Pons (tissue), 1 donor: Measurements from ENCODE around the gene CR1.
A peak's percentile ranks its signal among the peaks of the same experiment; 100 is the strongest.
"Not testable (repeated sequence)": the region's sequence is repeated elsewhere in the genome, so short reads cannot be mapped to it uniquely, and the experiment has no call there.

Experiments used
- DNase-seq: peaks from one replicate; pipeline ENCODE4 v3.0.0-alpha.2; 2016; ENCODE audit warnings: low spot score

CR1 gene

DNA sequence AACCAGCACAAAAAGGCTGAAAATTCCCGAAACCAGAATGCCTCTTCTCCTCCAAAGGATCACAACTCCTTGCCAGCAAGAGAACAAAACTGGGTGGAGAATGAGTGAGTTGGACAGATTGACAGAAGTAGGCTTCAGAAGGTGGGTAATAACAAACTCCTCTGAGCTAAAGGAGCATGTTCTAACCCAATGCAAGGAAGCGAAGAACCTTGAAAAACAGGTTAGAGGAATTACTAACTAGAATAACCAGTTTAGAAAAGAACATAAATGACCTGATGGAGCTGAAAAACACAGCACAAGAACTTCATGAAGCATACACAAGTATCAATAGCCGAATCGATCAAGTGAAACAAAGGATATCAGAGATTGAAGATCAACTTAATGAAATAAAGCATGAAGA, 93.5 kb downstream of the CR1 start:
- not testable (repeated sequence) for DNase-seq

DNA sequence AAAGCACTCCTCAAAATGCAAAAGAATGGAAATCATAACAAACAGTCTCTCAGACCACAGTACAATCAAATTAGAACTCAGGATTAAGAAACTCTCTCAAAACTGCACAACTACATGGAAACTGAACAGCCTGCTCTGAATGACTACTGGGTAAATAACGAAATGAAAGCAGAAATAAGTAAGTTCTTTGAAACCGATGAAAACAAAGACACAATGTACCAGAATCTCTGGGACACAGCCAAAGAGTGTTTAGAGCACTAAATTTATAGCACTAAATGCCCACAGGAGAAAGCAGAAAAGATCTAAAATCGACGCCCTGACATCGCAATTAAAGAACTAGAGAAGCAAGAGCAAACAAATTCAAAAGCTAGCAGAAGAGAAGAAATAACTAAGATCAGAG, 95.2 kb downstream of the CR1 start:
- peak; percentile 74 for DNase-seq

DNA sequence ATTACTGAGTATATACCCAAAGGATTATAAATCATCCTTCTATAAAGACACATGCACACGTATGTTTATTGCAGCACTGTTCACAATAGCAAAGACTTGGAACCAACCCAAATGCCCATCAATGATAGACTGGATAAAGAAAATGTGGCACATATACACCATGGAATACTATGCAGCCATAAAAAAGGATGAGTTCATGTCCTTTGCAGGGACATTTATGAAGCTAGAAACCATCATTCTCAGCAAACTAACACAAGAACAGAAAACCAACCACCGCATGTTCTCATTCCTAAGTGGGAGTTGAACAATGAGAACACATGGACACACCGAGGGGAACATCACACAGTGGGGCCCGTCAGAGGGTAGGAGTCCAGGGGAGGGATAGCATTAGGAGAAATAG, 98.1 kb downstream of the CR1 start:
- DNase-seq: not testable (repeated sequence)

DNA sequence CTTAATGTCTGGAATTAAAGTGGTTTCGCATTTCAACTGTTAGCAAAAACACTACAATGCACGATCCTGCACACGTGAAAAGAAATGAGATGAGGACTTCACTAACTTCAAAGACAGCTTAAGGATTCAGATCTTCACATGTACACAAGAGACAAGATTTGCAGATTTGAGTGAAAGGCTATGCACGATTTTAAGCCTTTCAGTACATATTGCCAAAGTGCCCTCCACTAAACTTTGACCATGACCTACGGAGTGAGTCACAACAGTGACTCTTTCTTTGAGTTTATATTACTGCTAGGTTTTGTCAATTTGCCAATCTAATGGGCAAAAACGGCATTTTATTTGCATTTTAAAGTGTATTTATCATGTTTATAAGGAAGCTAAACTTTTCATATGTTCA, 107.8 kb downstream of the CR1 start:
- DNase-seq: no peak

DNA sequence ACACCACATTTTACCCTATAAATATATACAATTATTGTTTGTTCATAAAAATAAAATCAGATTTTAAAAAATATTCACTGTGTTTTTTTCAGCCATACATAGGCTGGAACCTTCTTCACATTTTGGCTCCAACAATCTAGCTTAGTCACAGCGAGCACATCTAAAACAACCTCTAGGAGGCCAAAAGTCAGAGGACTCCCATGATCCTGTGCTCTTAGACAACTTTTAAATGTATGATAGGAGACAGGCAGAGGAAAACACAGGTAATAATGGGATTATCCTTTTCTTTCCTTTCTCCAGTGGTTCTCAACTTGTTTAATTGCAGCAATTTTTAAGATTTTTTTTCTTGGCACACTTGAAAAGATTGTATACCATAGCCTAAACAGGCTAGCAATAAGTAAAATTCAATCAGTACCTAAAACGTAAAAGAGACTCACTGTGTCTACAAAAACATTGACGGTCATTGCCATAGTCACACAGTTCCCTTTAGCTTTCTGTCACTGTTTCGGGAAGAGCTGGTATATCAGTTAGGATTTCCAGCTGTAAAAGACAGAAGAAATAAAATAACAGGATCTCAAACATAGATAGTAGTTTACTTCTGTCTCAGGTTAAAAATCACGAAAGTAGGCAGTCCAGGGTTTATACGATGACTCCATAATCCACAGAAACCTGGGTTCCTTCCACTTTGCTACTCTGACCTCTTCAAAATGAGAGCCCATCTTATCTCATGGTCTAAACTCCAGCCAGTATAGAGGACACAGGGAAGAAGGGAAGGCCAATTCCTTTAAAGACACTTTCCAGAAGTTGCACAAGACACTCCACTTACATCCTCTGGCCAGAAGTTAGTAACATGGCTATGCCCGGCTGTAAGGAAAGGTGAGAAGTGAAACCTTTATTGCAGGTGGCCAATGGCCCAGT, 109.7 kb downstream of the CR1 start:
- no peak for DNase-seq

DNA sequence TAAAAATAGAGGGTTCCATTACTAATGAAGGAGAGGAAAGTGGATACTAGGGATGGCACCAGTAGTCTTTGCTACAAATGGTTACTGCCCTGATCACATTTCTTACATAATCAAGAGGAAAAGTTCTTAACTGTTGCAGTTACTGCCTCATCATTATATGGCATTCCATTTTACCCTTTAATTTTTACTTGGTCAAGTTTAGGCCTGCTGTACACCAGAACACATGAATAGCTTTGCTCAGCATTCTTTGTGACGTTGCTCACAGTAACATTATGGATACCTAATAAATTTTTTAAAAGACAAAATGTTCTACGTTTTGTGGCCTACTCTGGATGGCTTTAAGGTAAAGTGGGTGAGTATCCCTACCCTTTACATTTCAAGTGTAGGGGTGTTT, 110.4 kb downstream of the CR1 start:
- DNase-seq: no peak

DNA sequence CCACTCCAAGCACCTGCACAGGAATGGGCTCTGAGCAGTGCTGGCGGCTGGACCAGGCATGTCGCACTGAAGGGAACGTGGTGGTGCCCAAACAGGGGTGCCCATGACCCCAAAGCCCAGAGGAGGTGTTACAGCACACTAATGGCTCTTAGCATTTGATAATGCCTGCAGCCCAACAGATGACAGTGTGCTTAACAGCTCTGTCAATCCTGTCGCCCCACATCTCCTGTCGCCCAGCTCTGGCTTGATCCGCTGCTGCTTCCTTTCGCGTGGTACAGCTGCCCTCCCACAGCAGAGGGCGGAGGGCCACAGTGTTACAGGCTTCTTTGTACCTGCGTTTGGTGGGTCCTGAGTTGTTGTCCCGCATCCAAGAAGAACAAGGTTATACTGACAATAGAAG, 116.8 kb downstream of the CR1 start:
- DNase-seq: no peak

DNA sequence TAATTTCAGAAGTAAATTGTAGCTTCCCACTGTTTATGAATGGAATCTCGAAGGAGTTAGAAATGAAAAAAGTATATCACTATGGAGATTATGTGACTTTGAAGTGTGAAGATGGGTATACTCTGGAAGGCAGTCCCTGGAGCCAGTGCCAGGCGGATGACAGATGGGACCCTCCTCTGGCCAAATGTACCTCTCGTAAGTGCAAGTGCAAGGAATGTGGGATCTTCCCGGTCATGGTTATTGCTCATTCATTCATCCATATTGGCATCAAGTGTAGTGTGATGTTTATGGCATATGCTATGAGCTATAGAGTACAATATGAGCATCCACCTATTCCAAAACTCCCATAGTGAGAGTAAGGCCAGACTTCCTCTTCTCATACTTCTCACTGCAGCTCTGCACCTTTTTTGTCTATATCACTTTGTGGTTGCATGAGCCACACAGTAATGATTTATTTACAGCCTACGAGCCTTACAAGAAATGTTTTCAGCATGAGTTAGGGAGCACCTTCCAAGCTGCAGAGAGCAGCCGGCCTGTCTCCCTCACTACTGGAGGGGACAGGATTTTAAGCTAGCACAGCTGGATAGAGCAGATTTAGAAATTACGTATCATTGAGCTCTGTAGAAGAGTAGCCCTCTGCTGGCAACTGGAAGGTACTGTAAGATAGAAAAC, 124.0 kb downstream of the CR1 start:
- peak; percentile 66 for DNase-seq

DNA sequence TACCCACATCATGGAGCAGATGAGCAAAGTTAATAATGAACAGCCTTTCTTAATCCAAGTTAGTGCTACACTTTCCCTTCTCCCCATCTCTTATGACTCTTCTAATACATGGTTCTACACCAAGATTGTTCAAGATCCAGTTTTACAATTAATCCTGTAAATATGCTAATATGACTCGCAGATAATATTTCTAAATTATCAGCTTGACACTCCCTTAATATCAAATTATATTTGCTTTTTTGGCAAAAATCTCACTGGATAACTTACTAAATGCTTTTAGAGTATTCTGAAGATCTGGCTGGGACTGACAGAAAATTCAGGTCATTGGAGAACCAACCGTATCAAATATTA, 124.6 kb downstream of the CR1 start:
- DNase-seq: no peak

DNA sequence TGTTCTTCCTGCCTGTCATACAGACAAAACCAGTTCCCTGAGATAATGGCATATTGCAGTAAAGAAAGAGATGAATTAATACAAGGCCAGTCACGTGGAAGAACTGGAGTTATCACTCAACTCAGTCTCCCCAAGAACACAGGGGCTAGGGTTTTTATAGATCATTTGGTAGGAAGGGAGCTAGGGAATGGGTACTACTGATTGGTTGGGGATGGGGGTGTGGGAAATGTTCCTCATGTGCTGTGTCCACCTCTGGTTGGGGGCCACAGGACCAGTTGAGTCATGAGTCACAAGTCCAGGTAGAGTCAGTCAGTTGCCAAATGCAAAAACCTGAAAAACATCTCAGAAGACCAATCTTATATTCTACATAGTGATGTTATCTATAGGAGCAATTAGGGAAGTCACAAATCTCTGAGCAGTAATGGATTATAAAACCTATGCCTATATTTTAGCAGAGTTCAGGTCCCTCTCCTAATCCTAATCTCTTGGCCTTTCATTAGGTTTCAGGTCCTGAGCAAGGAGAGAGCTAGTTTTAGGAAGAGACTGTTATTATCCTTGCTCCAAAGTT, 129.6 kb downstream of the CR1 start:
- DNase-seq: not testable (repeated sequence)

DNA sequence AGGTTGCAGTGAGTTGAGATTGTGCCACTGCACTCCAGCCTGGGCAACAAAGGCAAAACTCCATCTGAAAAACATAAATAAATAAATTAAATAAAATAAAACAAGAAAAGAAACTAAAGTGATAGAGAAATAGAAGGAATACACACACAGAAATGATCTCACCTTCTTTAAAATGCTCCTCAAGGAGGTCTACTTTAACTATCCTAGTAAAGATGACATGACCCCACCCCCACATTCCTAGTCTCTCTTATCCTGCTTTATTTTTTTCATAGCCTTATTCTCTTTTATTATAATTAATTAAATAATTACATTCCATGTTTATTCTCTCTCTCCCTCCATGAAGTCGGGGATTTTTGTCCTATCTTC, 131.0 kb downstream of the CR1 start:
- DNase-seq: no peak

DNA sequence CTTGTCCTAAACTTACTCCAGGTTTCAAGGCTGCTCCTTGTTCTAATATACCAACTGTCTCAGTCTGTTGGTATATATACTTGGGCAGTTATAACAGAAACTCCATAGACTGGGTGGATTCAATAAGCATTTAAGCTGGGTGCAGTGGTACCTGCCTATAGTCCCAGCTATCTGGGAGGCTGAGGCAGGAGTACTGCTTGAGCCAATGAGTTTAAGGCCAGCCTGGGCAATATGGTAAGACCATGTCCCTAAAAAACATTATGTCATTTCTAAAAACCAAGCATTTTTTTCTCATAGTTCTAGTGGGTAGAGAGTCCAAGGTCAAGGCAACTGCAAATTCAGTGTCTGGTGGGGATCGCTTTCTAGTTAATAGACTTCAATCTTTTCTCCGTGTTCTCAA, 131.5 kb downstream of the CR1 start:
- DNase-seq: no peak

DNA sequence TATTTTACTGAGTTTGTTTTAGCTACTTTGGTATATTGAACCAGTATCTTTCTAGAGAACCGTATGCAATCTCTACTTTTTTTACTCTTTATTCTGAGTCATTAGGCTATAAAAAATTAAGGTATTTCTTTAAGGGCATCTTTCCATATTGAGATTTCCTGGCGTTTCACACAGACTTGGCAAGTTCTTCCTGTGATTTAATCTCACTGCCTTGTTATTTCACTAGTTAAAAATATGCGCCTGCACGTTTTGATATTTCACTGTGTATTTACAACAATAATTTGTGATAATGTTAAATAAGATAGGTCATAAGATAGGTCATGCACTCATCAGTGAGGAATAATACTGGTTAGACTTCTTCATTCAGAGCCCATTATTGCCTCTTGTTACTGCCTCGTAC, 132.8 kb downstream of the CR1 start:
- DNase-seq: peak; percentile 9

DNA sequence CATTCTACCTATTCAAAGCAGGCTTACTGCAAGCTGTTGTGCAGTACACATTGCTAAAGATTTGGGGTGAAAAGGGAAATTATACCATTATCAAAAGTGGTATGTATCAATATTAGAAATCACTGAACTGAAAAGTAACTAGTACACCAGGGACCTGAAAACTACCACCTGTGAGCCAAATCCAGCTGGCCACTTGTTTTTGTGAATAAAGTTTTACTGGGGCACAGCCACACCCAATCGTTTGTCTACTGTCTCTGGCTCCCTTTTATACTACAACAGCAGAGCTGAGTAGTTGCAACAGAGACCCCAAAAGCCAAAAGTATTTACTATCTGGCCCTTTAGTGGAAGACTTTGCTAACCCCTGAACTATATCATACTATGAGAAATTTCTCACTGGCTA, 135.2 kb downstream of the CR1 start:
- no peak for DNase-seq

DNA sequence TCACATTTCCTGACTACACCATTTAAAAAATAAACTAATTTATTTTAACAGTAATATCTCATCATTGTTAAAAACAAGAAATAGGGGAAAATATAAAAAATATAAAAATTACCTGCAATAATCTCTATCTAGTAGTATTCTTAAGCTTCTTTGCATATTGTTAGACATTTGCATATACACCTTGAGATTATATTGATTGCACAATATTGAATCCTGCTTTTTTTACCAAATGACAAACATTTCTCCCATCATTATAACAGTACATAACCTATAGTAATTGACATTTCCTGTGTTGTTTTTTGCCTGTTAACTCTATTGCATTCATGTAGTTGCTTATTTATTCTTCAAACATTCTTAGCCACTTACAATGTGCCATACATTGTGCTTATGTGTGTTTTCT, 137.3 kb downstream of the CR1 start:
- no peak for DNase-seq

DNA sequence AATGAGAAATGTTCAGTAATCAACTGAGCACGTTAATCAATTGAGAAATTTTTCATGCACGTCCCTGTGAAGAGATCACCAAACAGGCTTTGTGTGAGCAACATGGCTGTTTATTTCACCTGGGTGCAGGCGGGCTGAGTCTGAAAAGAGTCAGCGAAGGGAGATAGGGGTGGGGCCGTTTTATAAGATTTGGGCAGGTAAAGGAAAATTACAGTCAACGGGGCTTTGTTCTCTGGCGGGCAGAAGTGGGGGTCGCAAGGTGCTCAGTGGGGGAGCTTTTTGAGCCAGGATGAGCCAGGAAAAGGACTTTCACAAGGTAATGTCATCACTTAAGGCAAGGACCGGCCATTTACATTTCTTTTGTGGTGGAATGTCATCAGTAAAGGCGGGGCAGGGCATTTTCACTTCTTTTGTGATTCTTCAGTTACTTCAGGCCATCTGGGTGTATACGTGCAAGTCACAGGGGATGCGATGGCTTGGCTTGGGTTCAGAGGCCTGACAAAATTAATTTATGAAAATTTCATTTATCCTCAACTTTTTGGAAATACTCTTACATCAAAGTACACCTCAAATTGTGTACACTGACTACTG, 137.8 kb downstream of the CR1 start:
- not testable (repeated sequence) for DNase-seq

DNA sequence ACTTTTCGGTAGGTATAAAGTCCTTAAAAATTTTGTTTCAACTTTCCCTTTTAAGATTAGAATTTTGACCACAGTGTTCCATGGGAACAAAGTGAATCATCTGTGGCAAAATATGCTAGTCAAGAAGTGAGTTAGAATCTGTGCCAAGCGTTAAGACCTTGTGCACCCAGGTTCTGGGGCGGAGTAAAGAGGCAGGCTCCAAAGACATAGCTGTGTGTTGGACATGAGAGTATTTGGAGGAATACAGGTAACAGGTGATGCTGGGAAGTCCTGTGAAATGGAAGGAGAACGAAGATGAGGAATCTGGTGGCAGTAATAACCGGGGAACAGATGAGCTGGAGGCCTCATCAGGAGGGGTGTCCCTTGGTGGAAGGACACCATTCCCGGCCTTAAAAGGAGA, 138.3 kb downstream of the CR1 start:
- DNase-seq: not testable (repeated sequence)

DNA sequence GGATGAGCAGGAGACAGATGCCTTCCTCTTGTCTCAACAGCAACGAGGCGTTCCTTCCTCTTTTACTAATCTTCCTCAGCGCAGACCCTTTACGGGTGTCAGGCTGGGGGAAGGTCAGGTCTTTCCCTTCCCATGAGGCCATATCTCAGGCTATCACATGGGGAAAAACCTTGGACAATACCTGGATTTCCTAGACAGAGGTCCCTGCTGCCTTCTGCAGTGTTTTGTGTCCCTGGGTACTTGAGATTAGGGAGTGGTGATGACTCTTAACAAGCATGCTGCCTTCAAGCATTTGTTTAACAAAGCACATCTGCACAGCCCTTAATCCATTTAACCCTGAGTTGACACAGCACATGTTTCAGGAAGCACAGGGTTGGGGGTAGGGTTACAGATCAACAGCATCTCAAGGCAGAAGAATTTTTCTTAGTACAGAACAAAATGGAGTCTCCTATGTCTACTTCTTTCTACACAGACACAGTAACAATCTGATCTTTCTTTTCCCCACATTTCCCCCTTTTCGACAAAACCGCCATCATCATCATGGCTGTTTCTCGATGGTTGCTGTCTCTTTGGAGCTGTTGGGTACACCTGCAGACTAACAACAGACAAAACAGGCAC, 139.7 kb downstream of the CR1 start:
- DNase-seq: not testable (repeated sequence)

DNA sequence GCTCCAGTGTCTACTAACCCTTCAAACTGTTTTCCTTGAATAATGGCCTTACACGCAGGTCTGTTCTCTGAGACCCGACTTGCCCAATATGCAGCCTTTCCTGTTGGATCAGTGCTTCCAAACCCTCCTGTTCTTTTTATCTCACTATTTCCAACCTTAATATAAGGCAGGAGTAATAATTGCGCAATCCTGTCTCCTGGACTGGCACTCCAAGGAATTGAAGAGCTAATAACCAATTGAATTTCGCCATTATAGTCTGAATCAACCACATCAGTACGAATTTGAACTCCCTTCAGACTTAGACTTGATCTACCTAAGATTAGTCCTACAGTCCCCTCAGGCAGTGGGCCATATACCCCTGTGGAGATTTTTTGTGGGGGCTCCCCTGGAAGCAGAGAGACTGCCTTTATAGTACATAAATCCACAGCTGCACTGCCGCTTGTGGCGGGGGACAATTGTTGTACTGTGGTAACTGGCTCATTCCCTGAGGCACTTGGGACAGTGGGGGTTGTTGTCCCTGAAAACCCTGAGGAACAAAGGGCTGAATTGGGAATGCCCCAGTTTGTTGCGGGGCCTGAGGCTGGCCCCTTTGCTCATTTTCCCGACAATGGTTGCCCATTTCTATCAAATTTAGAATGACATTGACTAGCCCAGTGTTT, 142.7 kb downstream of the CR1 start:
- DNase-seq: peak; percentile 61

DNA sequence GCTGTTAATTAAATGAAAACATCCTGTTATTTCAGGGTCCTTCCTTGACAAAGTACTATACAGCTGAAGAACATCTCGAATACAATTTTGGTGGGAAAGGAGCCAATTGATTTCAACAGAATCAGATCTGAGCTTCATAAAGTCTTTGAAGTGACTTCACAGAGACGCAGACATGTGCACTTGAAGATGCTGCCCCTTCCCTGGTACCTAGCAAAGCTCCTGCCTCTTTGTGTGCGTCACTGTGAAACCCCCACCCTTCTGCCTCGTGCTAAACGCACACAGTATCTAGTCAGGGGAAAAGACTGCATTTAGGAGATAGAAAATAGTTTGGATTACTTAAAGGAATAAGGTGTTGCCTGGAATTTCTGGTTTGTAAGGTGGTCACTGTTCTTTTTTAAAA, 143.4 kb downstream of the CR1 start:
- DNase-seq: peak; percentile 8

DNA sequence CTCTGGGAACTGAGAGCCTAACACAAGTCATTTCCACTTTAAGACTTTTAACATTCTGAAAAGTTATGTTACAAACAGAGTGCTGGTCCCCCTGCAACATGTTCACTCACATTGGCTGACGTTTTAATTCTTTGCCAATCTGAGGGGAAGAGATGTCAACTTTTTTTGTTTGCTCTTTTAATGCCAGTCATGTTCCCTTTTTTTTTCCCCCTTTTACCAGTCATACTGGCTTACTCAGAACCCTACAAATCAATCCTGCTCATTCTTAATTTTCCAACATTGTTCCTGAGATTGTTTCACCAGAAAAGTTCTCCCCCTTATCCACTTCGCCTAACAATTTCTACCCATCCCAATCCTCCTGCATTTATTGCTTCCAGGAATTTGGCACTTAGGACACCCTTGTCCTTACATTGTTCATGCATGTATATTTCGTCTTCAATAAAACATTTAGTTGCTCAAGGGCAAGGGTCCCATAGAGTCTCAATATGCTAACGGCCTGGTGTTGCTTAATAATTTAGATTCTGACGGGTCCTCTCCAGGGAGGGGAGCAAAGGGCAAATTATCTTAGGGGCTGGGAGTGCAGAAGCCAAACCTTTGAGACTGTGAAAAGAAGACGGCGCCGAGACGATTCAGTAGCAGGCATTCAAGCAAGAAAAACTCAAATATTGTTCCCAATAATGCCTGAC, 148.4 kb downstream of the CR1 start:
- no peak for DNase-seq
